Motor neuron (in vitro differentiated cells): ENCODE data around the gene NAALADL1. TPM values are rescaled to one million over a fixed set of nuclear protein-coding genes. Genes with fewer than 3 reads are reported as not detected.
"Not testable (repeated sequence)": the region's sequence is repeated elsewhere in the genome, so short reads cannot be mapped to it uniquely, and the experiment has no call there.

Experiments used
- ATAC-seq, 8 experiments: fragments of 200-7000 bp; cut with Tn5 transposase; replicated peaks in 6 of 8; 2 replicates each; pipeline ENCODE4 v1.8.0; 2021; ENCODE audit warnings: mild to moderate bottlenecking in 8 of 8, moderate library complexity in 8 of 8
- H3K27ac ChIP-seq, 2 donors: fragments of 250-450 bp; sonication (Bioruptor Pico); 2 replicates each; pipeline ENCODE4 v1.9.0; 2021; ENCODE audit warnings: antibody characterized with exemption in 2 of 2, mild to moderate bottlenecking in 2 of 2, moderate library complexity in 1 of 2
- H3K4me1 ChIP-seq, 2 donors: fragments of 250-450 bp; sonication (Bioruptor Pico); replicated peaks in 1 of 2; 2 replicates each; pipeline ENCODE4 v1.6.1; 2021; ENCODE audit warnings: antibody characterized with exemption in 2 of 2, mild to moderate bottlenecking in 2 of 2, moderate library complexity in 1 of 2
- H3K4me3 ChIP-seq, 5 donors: fragments of 250-450 bp; sonication (Bioruptor Pico); 2 replicates each; pipeline ENCODE4 v1.9.0; 2021; ENCODE audit warnings: antibody characterized with exemption in 5 of 5, mild to moderate bottlenecking in 5 of 5, moderate library complexity in 4 of 5
- WGBS, 10 experiments: fragments of 450-650 bp; shearing (Covaris generic); methylation state at CpG; one replicate each; pipeline ENCODE4 v1.0.0; 2022; 5-methylcytosine and 5-hydroxymethylcytosine counted together
- in situ Hi-C, 9 experiments: fragments of 400-800 bp; cut with MboI; loops; one replicate each; pipeline ENCODE4 v1.15.0; 2021; ENCODE audit warnings: low sequenced_read_pairs in 9 of 9, low pct_unique_long_range_greater_than_20kb in 2 of 9; ENCODE audit not compliant: unreplicated experiment in 9 of 9
- total RNA-seq, 8 experiments: library from RNA; unstranded; fragments of 300-600 nt; gene quantifications; 2 replicates each; pipeline versions ENCODE4 v1.2.3 to v1.2.4, GENCODE V29; 2022

NAALADL1 gene
- total RNA-seq, 8 experiments from 2014 or later, result 0.52 to 3.9 (median 0.93) TPM; not detected in 1

DNA sequence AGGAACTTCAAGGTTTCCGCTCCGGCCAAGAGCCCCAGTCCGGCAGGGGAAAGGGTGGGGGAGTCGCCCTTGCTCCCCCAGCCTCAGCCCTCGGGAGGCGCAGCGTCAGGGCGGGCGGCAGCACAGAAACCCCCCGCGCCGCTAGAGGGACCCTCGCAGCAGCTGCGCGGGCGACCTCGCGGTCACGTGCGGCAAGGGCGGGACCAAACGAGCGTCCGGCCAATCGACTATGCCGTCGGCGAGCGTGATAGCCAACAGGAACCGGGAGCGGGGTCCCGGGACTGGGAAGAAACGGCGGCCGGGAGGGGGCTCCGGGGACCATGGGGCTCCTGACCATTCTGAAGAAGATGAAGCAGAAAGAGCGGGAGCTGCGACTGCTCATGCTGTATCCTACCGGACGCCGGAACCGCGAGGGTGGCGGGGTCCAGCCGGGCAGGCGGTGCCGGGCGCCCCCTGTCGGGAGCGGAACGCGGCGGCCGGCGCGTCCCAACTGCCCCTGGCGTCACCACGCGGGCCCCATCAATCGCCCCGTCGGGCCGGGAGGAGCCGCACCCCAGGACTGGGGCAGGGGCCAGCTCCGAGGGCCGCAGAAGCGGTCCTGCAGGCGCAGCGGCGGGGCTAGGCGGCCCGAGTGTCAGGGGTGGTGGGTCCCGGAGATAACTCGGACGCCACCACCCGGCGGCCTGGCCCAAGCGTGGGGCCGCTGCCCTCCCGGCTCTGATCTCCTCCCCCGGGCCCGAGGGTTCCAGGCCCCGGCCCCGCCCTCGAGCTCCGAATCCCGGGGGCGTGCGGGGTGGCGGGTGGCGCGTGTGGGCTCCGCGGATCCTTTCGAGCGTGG, 44.2 kb downstream of the NAALADL1 start, which contains the start of gene ARL2:
Gene ARL2 (plus strand): TSS at position 273 of the 838 bp plus-strand sequence. CDS start 48 bp downstream, at position 321.
- Histone ChIP-seq H3K27ac (peak within 1 kb of the TSS; percentile 85), H3K4me1 (peaks cover 5 to 7% of the 10 kb centered on the region in 2 donors), H3K4me3 (peak within 1 kb of the TSS; percentile 60 to 77 (median 67))
- peak; percentile 75 to 93 (median 90) for ATAC-seq
- in situ Hi-C loops, result no loop called here
- 0% methylated on average over 1 to 6 of the region's 96 CpGs; no CpG with 5 or more reads in 7 of the 10 experiments for WGBS, 10 experiments

GRCh38 chr11:65013130-65013887, 45.0 kb downstream of the NAALADL1 start:
- Histone ChIP-seq H3K4me3 (peak overlapping the region; percentile 60 to 77 (median 67)), H3K4me1 (peaks cover 5 to 7% of the 10 kb centered on the region in 2 donors), H3K27ac (peak overlapping the region; percentile 85)
- ATAC-seq, result peak; percentile 68 to 84 (median 74)
- in situ Hi-C loops, result no loop called here
- 26 to 100% (median 56%) methylated on average over 1 to 8 of the region's 22 CpGs; no CpG with 5 or more reads in 1 of the 10 experiments for WGBS, 10 experiments

GRCh38 chr11:65008873-65009272, 49.5 kb downstream of the NAALADL1 start:
- Histone ChIP-seq H3K27ac (no peak overlapping the region), H3K4me3 (no peak overlapping the region), H3K4me1 (no peaks in the 10 kb centered on the region)
- in situ Hi-C loops, result no loop called here
- 58 to 93% (median 79%) methylated on average over 1 to 2 of the region's 2 CpGs; no CpG with 5 or more reads in 5 of the 10 experiments for WGBS, 10 experiments
- no peak for ATAC-seq

GRCh38 chr11:65008016-65008415, 50.3 kb downstream of the NAALADL1 start:
- WGBS, 10 experiments, result 0 to 88% (median 69%) methylated on average over 1 to 6 of the region's 7 CpGs; no CpG with 5 or more reads in 2 of the 10 experiments
- in situ Hi-C loops, result no loop called here
- no peak for ATAC-seq
- Histone ChIP-seq H3K4me3 (no peak overlapping the region), H3K4me1 (no peaks in the 10 kb centered on the region), H3K27ac (no peak overlapping the region)

DNA sequence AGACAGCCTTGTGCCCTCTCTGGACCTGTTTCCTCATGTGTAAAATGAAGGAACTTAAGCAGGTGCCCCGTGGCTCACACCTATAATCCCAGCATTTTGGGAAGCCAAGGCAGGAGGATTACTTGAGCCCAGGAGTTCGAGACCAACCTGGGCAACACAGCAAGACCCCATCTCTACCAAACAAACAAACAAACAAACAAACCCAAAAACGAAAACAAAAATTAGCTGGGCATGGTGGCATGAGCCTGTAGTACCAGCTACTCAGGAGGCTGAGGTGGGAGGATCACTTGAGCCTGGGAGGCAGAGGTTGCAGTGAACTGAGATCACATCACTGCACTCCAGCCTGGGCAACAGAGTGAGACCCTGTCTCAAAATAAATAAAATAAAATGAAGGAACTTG, 54.4 kb downstream of the NAALADL1 start:
- H3K4me3 ChIP-seq, ATAC-seq, in situ Hi-C loops, H3K4me1 ChIP-seq, H3K27ac ChIP-seq: not testable (repeated sequence)
- WGBS, 10 experiments, result 42 to 100% (median 55%) methylated on average over 1 to 3 of the region's 3 CpGs; no CpG with 5 or more reads in 4 of the 10 experiments

DNA sequence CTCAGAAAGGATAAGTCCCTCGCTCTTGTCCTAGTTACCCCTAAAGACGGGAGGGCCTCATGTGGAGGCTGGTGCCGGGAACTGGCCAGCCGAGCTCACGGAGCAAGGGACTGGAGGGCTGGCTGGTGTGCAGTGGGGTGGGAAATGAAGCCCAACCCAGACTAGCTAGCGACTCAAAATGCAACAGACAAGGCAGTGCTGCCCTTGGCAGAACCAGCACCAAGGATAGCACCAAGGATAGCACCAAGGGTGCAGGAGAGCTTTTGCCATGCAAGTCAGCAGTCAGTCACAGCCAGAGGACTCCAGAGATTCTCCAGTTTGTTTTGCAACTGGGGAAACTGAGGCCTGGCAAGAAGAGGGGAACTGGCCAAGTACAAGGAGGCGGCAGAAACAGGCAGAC, 55.1 kb downstream of the NAALADL1 start:
- Histone ChIP-seq H3K4me1 (no peaks in the 10 kb centered on the region), H3K27ac (no peak overlapping the region), H3K4me3 (no peak overlapping the region)
- 73 to 83% methylated on average over 1 to 3 of the region's 7 CpGs; no CpG with 5 or more reads in 8 of the 10 experiments for WGBS, 10 experiments
- in situ Hi-C loops, result no loop called here
- ATAC-seq, result no peak

DNA sequence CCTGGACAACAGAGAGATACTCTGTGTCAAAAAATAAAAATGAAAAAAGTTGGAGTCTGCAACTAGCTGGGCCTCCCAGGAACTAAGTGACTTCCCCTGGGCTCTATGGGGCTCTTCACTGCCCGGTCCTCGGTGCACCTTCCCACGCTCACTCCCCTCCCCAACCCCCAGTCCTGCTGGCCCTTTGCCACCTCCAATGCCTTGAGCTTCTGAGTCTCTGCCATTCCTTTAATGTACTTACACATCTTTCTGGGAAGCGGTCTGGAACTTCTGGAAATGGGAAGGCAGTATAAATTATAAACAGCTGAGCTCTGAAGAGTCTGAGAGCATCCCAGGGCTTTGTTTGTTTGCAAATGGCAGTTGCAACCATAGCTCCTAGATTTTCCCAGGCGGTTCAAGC, 55.6 kb downstream of the NAALADL1 start:
- in situ Hi-C loops, result no loop called here
- 0 to 90% (median 72%) methylated on average over 2 to 5 of the region's 5 CpGs; no CpG with 5 or more reads in 5 of the 10 experiments for WGBS, 10 experiments
- H3K4me3 ChIP-seq, result no peak overlapping the region
- H3K4me1 ChIP-seq, result no peaks in the 10 kb centered on the region
- no peak overlapping the region for H3K27ac ChIP-seq
- ATAC-seq, result no peak

GRCh38 chr11:64999478-64999877, 58.9 kb downstream of the NAALADL1 start:
- H3K4me1 ChIP-seq, result peaks cover 0 to 4% of the 10 kb centered on the region in 2 donors
- in situ Hi-C loops, result no loop called here
- no peak for ATAC-seq
- H3K27ac ChIP-seq, result no peak overlapping the region
- H3K4me3 ChIP-seq, result no peak overlapping the region
- WGBS, 10 experiments, result 40 to 100% (median 64%) methylated on average over 1 of the region's 1 CpG; no CpG with 5 or more reads in 6 of the 10 experiments

- H3K27ac ChIP-seq, result no peak overlapping the region
- in situ Hi-C loops, result no loop called here
- WGBS, 10 experiments, result 36 to 100% (median 90%) methylated on average over 1 to 5 of the region's 9 CpGs; no CpG with 5 or more reads in 3 of the 10 experiments
- no peak overlapping the region for H3K4me3 ChIP-seq
- ATAC-seq, result peak in 1 of 8 experiments; percentile 14
- peaks cover 0 to 4% of the 10 kb centered on the region in 2 donors for H3K4me1 ChIP-seq
Observed at GRCh38 chr11:64998690-64999431, 59.5 kb downstream of the NAALADL1 start.

GRCh38 chr11:64998141-64998540, 60.2 kb downstream of the NAALADL1 start:
- H3K4me1 ChIP-seq, result peaks cover 0 to 4% of the 10 kb centered on the region in 2 donors
- no peak overlapping the region for H3K27ac ChIP-seq
- WGBS, 10 experiments, result 40 to 100% (median 71%) methylated on average over 1 of the region's 1 CpG; no CpG with 5 or more reads in 7 of the 10 experiments
- no peak overlapping the region for H3K4me3 ChIP-seq
- in situ Hi-C loops, result no loop called here
- no peak for ATAC-seq

GRCh38 chr11:64996710-64997380, 61.5 kb downstream of the NAALADL1 start, which contains the start of gene BATF2:
BATF2 (minus strand) TSS chr11:64996971; CDS start chr11:64996914, 57 bp downstream.
- WGBS, 10 experiments, result 0 to 100% (median 33%) methylated on average over 1 to 5 of the region's 9 CpGs; no CpG with 5 or more reads in 4 of the 10 experiments
- no peak within 1 kb of the TSS for H3K4me3 ChIP-seq
- peak; percentile 90 to 98 (median 94) for ATAC-seq
- H3K4me1 ChIP-seq, result peaks cover 0 to 4% of the 10 kb centered on the region in 2 donors
- H3K27ac ChIP-seq, result no peak within 1 kb of the TSS
- in situ Hi-C loops, result no loop called here

DNA sequence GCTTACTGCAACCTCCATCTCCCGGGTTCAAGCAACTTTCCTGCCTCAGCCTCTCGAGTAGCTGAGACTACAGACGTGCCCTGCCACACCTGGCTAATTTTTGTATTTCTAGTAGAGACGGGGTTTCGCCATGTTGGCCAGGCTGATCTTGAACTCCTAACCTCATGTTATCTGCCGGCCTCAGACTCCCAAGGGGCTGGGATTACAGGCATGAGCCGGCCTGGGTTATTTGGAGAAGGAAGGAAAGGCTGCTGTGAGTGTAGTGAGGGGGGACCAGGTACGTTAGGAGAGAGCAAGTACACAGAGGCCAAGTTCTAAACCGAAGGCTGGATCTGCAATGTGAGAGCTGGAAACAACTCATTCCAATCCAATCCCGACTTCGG, 62.0 kb downstream of the NAALADL1 start:
- peaks cover 0 to 4% of the 10 kb centered on the region in 2 donors for H3K4me1 ChIP-seq
- in situ Hi-C loops, result no loop called here
- WGBS, 10 experiments, result 0 to 100% (median 65%) methylated on average over 1 to 5 of the region's 11 CpGs; no CpG with 5 or more reads in 4 of the 10 experiments
- ATAC-seq, result peak in 2 of 8 experiments; percentile 11 to 13
- no peak overlapping the region for H3K27ac ChIP-seq
- H3K4me3 ChIP-seq, result no peak overlapping the region
